ENCODE results near the gene MPND. TPM values are rescaled to one million over a fixed set of nuclear protein-coding genes. Genes with fewer than 3 reads are reported as not detected.
A peak's percentile ranks its signal among the peaks of the same experiment; 100 is the strongest.

The MPND gene
- total and polyA plus RNA-seq, 2 of the 13 experiments (the other 11 are each of a cell fraction or from before 2014, with no cell fraction given) = 10.8 to 15.8 TPM

DNA sequence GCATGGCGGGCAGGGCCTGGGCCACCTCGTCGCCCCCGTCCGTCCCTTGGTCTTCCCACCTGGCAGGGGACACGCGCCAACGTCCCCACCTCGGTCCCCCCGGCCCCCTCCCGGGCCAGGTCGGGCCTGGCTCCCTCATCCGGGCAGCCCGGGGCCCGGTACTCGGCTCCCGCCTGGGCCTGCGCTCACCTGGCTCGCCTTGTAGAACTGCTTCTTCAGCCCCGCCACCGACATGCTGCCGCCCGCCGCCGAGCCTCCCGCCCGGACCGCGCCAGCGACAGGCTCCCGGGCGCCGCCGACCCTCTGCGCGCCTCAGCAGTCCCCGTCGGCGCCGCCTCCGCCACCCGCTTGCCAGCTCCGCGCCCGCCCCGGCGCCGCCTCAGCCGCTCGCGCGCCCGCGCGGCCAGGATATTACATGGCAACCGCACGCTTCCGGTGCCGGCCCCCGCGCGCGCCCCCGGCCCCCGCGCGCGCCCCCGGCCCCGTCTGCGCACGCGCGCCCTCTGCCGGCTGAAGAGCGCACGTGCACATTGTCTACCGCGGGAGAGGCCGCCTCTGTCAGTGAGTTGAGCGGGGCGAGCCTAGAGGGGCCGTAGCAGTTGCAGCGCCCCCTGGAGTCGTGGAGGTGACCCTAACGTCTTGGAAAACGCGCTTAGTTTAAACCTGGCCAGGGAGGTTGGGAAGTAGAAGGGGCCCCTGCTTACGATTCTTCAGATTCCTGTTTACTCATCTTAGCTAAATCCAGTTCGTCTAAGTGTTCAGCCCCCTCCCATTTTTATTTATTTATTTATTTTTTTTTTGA, 57.0 kb downstream of the MPND start, which contains the start of gene SH3GL1 (continued):
- 0 out of 2 replicates have a peak, but pooled peaks have one; percentile 50 for TF ChIP-seq MIER2 (CRISPR knock-in tag; IDR thresholded peaks at IDR 0.05)
- TF ChIP-seq, protein P1, sequence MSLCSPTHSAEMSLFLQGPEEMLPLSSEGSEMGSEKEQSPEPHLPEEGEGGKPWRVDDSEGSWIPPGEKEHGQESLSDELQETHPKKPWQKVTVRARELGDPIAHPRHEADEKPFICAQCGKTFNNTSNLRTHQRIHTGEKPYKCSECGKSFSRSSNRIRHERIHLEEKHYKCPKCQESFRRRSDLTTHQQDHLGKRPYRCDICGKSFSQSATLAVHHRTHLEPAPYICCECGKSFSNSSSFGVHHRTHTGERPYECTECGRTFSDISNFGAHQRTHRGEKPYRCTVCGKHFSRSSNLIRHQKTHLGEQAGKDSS (CRISPR knock-in tag; IDR thresholded peaks at IDR 0.05; ENCODE audit: borderline replicate concordance, low read depth) = peak; percentile 84; the same call in 1 of the 2 replicates
- peak; percentile 86 for TF ChIP-seq ZFY (CRISPR knock-in tag; IDR thresholded peaks at IDR 0.05)
- TF ChIP-seq, protein P2, sequence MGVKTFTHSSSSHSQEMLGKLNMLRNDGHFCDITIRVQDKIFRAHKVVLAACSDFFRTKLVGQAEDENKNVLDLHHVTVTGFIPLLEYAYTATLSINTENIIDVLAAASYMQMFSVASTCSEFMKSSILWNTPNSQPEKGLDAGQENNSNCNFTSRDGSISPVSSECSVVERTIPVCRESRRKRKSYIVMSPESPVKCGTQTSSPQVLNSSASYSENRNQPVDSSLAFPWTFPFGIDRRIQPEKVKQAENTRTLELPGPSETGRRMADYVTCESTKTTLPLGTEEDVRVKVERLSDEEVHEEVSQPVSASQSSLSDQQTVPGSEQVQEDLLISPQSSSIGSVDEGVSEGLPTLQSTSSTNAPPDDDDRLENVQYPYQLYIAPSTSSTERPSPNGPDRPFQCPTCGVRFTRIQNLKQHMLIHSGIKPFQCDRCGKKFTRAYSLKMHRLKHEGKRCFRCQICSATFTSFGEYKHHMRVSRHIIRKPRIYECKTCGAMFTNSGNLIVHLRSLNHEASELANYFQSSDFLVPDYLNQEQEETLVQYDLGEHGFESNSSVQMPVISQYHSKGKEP (CRISPR knock-in tag; IDR thresholded peaks at IDR 0.05) = no peak
- no peak for TF ChIP-seq ZFP90 (CRISPR knock-in tag; IDR thresholded peaks at IDR 0.05; ENCODE audit: borderline replicate concordance)
- TF ChIP-seq, protein P3, sequence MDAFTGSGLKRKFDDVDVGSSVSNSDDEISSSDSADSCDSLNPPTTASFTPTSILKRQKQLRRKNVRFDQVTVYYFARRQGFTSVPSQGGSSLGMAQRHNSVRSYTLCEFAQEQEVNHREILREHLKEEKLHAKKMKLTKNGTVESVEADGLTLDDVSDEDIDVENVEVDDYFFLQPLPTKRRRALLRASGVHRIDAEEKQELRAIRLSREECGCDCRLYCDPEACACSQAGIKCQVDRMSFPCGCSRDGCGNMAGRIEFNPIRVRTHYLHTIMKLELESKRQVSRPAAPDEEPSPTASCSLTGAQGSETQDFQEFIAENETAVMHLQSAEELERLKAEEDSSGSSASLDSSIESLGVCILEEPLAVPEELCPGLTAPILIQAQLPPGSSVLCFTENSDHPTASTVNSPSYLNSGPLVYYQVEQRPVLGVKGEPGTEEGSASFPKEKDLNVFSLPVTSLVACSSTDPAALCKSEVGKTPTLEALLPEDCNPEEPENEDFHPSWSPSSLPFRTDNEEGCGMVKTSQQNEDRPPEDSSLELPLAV (CRISPR knock-in tag; conservative IDR thresholded peaks at IDR 0.05; ENCODE audit: low read depth) = 0 out of 2 replicates have a peak, but pooled peaks have one; percentile 26
- no peak for TF ChIP-seq ZNF180 (CRISPR knock-in tag; IDR thresholded peaks at IDR 0.05; ENCODE audit: borderline replicate concordance, low read depth)
- 0 out of 2 replicates have a peak, but pooled peaks have one; percentile 4 for TF ChIP-seq SP4 (CRISPR knock-in tag; IDR thresholded peaks at IDR 0.05)
- TF ChIP-seq MEIS2 (CRISPR knock-in tag; IDR thresholded peaks at IDR 0.05) = peak; percentile 82
- TF ChIP-seq BCL6 (CRISPR knock-in tag; IDR thresholded peaks at IDR 0.05) = peak; percentile 60; the same call in 1 of the 2 replicates
- no peak for TF ChIP-seq ZNF224 (CRISPR knock-in tag; IDR thresholded peaks at IDR 0.05)
- TF ChIP-seq ZNF773 (CRISPR knock-in tag; IDR thresholded peaks at IDR 0.05; ENCODE audit: borderline replicate concordance) = peak; percentile 12; the same call in 1 of the 2 replicates
- TF ChIP-seq HNF4G (IDR thresholded peaks at IDR 0.05; ENCODE audit: borderline replicate concordance, low read depth, low read length) = no peak
- TF ChIP-seq HNF4G (CRISPR knock-in tag; IDR thresholded peaks at IDR 0.05; ENCODE audit: borderline replicate concordance, low read depth) = 0 out of 2 replicates have a peak, but pooled peaks have one; percentile 11
- no peak for TF ChIP-seq SUZ12 (IDR thresholded peaks at IDR 0.05; ENCODE audit: low read depth, low read length)
- peak; percentile 58; the same call in 1 of the 2 replicates for TF ChIP-seq ZNF563 (CRISPR knock-in tag; IDR thresholded peaks at IDR 0.05)
- TF ChIP-seq, protein P4, sequence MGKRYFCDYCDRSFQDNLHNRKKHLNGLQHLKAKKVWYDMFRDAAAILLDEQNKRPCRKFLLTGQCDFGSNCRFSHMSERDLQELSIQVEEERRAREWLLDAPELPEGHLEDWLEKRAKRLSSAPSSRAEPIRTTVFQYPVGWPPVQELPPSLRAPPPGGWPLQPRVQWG (CRISPR knock-in tag; IDR thresholded peaks at IDR 0.05; ENCODE audit: borderline replicate concordance, low read depth) = no peak
- 0 out of 2 replicates have a peak, but pooled peaks have one; percentile 45 for TF ChIP-seq ZNF543 (CRISPR knock-in tag; IDR thresholded peaks at IDR 0.05)
- TF ChIP-seq ELF3 (CRISPR knock-in tag; IDR thresholded peaks at IDR 0.05) = peak; percentile 80
- no peak for TF ChIP-seq ZSCAN22 (CRISPR knock-in tag; IDR thresholded peaks at IDR 0.05)
- TF ChIP-seq HES4 (CRISPR knock-in tag; IDR thresholded peaks at IDR 0.05; ENCODE audit: borderline replicate concordance) = no peak
- peak; percentile 56; the same call in 1 of the 2 replicates for TF ChIP-seq ZNF792 (CRISPR knock-in tag; IDR thresholded peaks at IDR 0.05)
- TF ChIP-seq THAP11 (CRISPR knock-in tag; IDR thresholded peaks at IDR 0.05) = peak; percentile 91
- TF ChIP-seq KDM3A (CRISPR knock-in tag; IDR thresholded peaks at IDR 0.05; ENCODE audit: low read depth) = peak; percentile 90
- 0 out of 2 replicates have a peak, but pooled peaks have one; percentile 21 for TF ChIP-seq ZKSCAN1 (IDR thresholded peaks at IDR 0.05; ENCODE audit: low read length)
- peak; percentile 85; the same call in 1 of the 2 replicates for TF ChIP-seq RAD21 (CRISPR knock-in tag; IDR thresholded peaks at IDR 0.05)
- TF ChIP-seq REL (CRISPR knock-in tag; conservative IDR thresholded peaks at IDR 0.05) = 0 out of 2 replicates have a peak, but pooled peaks have one; percentile 58

Measured in HepG2 (cell line).